ENCODE measurements around the gene CORO7.
"Not testable (repeated sequence)": the region's sequence is repeated elsewhere in the genome, so short reads cannot be mapped to it uniquely, and the experiment has no call there.

CORO7 gene

DNA sequence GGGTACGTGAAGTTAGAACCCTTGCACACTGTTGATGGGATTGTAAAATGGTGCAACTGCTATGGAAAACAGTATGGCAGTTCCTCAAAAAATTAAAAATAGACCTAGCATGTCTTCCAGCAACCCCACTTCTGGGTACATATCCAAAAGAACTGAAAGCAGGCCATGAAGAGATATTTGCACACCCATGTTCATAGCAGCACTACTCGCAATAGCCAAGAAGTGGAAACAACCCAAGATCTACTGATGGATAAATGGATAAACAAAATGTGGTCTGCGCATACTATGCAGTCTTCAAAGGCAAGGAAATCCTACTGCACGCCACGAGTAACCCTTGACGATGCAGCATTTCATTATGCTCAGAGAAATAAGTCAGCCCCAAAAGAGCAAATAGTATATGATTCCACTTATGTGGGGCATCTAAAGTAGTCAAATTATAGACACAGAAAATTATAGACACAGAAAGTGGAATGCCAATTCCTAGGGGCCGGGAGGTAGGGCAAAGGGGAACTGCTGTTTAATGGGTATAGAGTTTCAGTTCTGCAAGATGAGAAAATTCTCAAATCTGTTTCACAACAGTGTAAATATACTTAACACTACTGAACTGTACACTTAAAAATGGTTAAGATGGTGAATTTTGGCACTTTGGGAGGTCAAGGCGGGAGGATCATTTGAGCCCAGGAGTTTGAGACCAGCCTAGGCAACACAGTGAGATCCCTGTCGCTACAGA lies 17.2 kb downstream of the CORO7 start:
- no peak for DNase-seq

DNA sequence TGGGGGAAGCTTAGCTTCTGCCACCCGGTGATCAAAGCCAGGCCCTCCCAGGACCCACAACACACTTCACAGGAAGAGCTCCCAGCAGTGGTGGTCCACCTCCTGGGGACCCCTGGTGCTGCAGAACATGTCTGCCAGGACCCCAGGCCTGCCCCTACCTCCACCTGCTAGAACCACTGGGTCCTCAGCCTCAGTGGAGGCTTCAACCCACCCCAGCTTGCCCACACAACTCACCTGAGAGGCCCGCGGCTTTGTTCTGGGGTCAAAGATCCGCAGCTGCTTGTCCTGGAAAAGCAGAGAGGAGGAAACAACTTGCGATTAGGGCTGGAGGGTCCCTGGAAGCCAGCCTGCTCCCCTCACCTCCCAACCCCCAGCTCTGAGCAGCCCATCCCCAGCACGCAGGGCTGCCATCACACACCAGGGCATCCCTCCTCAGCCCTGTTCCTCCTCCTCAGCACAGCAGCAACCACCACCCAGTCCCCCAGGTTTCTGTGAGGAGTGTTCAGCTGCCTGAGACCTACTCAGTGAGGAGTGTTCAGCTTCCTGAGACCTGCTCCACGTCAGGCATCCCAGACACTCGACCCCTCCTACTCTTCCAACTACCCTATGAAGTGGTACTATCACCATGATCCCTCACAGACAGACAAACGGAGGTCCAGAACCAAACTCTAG lies 21.2 kb downstream of the CORO7 start:
- DNase-seq, result no peak

DNA sequence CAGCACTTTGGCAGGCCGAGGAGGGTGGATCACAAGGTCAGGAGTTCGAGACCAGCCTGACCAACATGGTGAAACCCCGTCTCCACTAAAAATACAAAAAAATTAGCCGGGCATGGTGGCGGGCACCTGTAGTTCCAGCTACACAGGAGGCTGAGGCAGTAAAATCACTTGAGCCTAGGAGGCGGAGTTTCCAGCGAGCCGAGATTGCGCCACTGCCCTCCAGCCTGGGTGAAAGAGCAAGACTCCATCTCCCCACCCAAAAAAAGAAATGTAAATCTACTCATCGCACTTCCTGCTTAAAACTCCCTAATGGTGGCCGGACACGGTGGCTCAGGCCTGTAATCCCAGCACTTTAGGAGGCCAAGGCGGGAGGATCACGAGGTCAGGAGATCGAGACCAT lies 22.5 kb downstream of the CORO7 start:
- DNase-seq, result not testable (repeated sequence)

DNA sequence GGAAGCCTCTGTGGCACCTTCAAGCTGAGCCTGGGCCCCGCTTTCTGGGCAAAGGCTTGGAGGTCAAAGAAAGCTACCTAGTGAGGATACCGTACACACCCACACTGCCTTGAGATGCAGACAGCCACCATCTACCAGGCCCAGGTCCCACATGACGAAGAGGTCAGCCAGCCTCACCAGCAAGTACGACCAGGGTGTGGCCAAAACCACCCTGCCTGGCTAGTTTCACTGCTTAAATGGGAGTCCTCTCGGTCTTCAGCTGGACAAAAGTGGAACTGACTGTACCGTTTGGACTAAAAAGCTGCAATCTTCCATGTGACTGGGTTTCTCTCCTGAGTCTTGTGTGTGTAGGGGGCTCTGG lies 23.2 kb downstream of the CORO7 start:
- DNase-seq, result no peak

DNA sequence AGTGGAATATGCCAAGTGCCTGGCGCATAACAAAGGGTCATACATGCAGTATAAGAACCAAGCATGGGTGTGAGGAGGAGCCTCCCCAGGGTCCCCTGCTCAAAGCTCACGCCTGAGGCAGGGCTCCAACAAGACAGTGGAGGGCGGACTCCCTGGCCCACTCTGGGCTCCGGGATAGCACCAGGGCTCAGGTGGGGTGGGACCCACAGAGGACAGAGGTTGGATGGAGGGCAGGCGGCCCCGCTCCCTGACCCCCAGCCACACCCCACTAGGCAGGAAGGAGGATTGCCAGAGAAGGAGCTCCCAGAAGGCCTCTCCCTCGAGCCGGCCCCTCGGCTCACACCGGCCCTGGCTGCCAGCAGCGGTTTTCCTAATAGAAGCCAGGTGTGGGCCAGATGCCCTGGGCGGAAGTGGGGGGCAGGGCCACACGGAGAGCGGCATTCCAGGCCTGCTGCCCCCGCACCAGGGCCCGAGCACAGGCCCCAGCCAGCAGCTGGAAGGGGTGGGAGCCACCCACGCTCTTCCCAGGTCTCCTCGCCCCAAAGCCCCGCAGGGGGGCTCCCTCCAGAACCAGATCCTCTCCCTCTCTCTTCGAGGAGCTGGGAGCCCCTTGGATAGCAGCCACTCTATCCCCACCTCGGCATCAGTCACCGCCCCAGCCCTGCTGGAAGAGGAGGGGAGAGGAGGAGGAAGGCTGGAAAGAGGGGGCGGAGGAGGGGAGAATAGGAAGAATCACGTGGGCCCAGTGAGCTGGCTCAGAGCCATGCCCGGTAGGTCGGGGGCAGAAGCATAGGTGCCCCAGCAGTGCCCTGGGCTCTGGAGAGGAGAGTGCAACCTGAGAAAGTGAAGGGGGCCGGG lies 23.8 kb downstream of the CORO7 start:
- DNase-seq, result peak; percentile 92

DNA sequence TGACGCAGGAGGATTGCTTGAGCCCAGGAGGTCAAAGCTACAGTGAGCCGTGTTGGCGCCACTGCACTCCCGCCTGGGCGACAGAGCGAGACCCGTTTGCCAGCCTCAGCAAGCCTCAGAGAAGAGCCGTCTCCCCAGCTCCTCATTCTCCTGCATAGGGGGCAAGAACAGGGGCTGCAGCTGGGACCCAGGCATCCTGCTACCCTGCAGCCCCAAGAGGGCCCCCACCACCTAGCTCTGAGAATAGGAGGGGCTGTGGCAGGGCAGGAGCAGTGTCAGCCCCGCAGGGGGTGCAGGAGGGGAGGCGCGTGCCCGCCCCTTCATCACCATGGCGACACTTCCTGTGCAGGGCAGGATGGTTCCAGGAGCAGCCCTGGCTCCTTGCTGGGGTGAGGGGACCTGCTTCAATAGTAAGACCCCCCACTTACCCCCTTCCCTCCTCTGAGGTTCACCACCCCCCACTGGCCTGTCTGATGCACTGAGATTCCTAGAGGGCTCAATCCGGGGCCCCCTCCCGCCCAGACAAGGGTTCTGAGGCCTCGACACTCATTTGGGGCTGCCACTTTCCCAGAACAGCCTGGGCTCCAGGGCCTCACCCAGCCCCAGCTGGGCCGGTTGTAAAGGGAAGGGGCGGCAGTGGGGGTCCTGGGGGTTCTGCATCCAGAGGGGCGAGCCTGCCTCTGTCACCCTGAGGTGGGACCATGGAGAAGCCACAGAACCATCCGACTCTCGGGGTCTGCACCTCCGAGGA lies 24.6 kb downstream of the CORO7 start:
- DNase-seq, result no peak

DNA sequence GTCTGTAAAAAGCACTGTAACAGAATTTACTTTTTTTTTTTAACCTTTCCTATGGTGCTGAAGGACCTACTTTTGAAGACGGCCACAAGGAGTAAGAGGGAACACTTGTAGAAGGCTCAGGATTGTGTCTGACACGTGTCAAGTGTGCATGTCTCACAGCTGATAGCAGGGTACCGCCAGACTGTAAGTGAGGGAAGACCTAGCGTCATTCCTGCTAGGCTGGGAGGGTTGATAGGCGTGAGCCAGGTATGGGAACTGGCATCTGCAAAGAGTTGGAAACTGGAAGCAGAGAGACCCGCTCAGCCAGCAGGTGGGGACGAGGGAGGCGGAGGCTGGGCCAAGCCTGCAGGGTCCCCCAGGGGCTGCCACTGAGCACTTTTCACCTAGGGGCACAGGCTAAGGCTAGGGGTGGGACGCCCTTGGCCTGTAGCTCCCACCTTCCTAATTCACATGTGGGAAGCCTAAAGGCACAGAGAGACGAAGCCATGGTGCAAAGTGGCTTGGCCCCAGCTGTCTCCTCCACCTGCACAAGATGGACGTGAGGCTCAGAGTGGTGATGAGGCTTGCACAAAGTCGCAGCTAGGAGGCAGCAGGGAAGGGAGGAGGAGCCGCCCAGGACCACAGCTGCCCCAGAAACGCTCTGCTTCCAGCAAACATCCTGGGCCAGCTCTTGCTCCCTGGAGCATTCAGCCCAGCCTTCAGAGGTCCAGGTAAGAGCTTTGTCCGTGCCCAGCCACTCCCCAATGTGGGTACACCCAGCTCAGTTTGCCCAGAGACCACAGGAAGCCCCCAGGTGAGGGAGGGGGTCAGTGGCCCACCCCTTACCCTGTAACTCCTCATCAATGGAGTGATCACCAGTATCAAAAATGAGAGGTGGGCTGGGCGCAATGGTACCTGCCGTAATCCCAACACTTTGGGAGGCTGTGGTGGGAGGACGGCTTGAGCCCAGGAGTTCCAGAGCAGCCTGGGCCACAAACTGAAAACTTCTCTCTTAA lies 25.8 kb downstream of the CORO7 start:
- DNase-seq, result no peak

DNA sequence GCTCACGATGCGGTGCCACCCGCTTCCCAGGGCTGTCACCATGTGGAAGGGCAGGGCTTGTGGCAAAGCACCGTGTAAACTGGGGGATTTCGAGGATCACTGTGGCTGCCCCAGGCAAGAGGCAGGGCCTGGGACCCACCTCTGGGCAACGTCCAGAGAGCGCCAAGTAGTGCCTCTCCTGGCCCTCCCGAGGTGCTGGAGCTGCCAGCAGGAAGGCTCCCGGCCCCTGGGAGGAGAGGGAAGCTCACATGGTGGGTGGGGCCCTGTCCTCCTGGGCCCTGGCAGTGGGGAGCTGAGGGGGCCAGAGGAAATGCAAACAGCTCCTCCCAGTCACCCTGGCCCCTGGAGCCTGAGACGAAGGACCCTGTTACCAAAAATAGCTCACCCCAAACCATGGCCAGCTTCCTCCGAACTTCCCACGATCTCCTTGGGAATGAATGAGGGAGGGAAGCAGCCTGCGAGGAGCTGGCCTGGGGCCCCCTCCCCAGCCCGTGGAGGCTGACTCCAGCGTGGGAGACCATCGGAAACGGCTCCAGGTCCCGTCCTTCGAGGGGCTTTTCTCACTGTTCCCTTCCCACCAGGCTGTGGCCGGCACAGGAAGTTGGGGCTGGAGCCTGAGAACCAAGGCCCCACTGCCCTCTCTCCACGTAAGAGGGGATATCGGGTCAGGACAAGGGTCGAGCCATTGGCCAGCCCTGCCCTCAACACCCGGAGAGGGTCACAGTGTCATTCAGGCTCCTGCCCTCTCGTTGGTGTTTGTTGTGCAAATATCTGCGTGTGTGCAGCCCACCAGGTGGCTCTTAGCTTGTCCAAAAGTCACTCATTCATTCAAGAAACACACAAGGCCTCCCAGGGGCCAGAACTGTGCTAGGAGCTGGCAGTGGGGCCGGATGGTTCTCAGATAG lies 27.1 kb downstream of the CORO7 start:
- DNase-seq, result no peak

DNA sequence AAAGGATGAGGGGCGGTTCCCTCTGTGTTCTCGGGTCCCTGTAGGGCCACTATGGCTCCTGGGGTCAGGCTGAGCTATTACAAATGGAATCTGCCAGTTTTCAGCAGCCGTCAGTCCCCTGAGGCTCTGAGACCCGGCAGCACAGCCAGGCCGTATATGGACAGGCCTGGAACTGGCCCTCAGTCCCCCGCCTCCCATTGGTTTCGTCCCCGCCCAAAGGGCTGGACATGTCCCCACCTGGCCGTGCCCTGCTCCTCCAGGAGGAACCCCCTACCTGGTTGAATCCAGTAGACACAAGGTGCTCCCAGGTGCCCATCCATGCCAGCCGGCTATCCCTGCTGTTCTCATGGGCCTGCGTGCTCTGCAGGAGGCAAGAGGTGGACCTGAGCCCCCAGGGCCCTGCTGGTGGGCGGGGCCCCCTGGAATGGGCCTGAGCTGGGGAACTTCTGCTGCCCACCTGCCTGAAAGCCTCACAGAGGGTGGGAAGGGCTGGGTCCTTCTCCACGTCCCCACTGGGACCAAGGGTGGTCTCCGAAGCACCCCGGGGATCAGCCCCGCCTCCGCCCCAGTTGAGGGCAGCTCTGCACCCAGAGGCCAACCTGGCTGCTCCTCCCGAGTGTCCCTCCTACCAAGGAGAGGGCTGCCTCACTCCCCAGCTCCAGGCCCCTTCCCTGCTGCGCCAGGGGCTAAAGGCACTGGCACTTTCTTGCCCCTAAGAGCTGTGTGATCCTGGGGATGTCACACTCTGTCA lies 27.9 kb downstream of the CORO7 start:
- DNase-seq, result peak; percentile 56

DNA sequence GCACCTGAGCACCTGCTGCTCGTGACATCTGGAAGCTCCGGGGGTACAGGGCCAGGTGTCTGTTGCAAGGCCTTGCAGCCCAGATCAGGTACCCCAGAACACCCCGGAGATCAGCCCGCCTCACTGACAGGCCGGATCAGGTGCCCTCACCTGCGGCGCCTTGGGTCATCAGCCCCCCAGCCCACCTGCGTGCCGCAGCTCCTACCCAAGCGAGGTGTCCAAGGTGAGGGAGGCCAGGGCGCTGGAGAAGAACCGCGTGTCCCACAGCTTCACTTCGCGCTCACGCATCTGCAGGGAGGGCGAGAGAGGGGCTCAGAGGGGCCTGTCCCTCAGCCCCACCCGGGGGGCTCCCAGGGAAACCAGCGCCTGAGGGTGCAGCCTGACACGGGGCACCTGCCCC lies 28.6 kb downstream of the CORO7 start:
- DNase-seq, result no peak

DNA sequence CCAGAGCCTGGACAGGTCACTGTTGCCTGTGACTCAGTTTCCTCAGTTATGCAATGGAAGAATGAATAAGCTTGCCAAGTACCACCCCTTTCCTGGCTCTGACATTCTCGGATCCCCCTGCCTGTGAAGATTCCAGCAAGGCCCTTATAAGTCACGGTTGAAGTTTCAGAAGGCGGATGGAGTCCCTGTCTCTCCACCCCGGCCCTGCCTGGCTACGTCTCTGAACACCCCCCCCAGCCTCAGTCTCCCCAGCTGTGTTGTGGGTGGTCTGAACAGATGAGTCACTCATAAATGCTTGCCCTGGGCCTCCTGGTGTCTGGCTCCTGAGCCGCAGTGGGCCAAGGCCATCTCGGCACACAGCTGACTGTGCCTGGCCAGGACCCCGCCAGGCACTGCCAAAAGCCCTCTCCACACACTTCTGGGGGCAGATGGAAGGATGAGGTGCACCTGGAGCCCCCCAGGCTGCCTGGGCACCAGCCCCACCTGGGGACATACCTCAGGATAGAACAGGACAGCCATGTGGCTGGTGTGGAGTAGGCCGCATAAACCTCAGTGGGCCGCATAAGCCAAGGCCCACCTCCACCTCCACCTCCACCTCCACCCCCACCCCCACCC lies 29.3 kb downstream of the CORO7 start:
- DNase-seq, result no peak

DNA sequence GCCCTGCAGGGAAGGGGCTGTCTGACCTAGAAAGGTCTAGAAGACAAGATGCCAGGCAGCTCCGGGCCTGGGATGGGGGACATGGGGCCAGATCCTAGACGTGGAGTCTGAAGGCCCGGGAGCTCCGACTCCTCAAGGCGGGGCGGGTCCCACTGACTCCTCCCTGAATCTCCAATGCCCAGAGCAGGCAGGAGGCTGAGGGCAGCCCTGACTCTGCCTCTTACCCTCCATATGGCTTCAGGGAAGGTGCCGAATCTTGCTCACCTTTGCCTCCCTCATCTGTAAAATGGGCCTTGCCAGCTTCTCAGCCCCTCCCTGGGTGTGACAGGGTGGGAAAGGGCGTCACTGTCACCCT lies 30.0 kb downstream of the CORO7 start:
- DNase-seq, result no peak

DNA sequence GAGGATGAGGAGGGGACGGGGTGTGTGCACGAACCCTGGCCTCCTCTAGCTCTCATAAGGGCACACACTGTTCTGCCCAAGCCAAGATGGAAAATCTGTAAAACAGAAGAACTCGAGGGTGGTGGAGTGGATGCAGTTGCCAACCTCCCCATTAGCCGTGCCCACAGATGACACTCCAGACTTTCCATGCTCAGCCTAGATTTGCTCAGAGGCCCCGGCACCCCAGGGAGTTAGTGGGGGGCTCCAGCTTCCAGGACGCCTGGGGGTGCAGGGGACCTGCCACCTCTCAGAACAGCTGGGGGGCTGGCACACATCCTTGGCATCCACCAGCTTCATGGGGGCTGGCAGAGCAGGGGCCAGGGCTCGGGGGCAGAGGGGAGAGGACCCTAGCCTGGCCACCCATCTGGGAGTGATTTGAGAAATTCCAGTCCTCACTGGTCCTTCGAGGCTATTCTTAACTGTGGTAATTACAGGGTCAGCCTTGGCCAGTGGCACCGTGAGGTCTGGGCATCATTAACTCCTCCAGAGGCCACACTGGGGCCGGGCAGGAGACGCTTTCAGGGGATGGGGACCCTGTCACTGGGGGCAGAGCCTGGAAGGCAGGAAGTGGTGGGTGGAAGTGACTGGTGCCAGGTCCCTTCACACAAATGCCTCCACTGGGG lies 30.5 kb downstream of the CORO7 start:
- no peak for DNase-seq

DNA sequence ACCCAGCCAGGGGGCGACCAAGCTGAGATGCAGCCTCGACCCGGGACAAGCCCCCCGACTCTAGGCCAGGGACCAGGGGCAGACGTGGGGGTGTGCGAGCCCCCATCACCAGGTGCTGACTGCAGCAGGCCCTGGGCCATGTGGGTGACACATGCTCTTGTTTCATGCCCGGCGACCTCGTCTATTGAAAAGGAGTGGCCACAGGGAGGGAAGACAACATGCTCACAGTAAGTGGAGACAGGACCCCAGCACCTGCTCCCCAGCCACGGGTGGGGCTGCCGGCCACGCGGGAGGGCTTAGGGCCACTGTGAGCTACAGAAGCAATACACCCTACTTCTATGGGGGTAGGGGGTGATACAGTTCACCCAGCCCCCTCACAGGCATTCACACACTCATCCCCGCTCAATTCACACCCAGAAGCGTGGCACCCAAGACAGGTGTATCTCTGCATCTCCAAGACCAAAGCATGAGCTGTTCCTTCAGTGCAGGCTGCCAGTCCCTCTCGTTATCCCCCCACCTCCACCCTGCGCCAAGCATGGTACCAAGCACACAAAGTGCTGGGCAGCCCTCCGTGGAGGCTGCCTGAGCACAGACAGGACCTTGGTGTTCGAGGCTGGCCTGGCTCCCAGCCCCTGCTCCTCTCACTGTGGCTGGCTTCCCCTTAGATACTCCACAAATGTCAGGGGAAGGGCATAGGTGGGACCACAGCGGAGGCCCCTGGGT lies 31.2 kb downstream of the CORO7 start:
- DNase-seq, result no peak

DNA sequence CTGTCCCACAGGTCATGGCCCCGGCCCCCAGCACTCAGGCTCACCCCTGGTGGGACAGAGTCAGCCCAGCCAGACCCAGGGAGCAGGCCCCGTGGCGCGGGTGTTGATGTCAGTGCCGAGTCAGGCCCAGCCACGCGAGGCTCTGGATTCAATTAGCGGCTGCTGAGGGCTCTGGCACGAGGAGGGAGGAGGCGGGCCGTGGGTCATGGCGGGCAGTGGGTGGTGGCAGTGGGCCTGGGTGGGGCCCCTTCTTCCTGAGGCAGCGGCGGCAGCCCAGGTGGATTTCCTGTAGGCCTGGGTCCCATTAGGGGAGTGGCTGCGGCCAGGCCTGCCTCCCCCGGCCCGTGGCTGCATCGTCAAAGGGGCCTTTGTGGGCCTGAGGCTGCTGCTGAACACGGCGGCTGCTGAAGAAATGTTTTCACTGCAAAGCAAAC lies 31.9 kb downstream of the CORO7 start:
- DNase-seq, result peak; percentile 66

DNA sequence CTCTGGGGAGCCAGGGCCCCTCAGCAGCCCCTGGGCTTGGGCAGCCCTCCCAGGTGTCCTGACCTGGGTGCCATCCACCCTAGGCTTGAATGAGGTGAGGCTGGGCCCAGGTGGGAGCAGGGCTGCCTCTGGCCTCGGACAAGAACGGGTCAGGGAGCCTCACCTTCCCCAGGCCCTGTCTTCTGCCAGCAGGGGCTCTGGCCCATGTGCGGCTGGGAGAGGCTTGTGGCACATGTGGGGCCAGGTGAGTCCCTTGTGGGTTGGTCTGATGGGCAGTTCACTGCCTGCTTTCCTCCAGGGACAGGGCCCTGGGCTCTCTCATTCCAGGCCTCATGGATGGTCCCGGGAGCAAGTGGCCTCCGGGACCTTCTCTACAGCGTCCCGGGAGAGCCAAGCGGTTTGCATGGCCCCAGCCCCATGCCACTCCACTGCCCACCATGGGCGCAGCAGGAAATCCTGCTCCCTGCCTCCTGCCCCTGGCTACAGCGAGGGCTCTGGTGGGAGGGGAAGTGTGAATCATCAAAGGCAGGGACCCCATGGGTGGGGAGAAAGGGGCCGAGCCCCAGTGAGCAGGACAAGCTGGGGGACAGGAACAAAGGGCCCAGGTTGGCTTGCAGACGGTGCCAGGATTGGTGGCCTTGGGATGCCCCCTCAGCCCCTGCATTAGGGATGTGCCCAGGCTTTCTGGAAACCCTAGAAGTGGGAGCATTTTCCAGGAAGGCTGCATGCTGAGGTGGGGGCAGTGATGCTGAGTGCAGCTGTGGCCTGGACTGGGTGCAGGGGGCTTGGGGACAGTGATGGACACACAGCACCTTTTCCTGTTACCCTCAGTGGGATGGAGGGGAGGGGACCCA lies 32.6 kb downstream of the CORO7 start:
- DNase-seq, result no peak

DNA sequence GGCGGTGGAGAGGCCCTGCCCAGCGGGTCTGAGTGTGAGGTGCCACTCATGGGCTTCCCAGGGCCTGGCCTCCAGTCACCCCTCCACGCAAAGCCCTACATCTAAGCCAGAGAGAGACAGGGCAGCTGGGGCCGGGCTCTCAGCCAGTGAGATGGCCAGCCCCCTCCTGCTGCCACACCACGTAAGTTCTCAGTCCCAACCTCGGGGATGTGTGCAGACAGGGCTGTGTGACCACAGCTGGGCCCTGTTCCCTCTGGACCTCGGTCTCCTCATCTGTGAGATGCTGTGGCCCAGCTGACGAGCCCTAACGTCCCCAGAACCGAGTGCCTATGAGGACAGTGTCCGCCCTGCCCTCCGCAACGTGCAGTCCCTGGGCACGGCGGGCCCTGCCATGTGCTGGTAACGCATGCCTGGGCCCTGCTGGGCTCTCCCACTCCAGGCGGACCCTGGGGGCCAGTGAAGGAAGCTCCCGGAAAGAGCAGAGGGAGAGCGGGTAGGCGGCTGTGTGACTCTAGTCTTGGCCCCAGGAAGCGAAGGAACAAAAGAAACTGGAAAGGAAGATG lies 33.5 kb downstream of the CORO7 start:
- no peak for DNase-seq

Measured in fibroblast of skin of right biceps (primary cell).